GM12878 (cell line): ENCODE measurements around the gene SORL1.

Source experiments
- ATF3 ChIP-seq: IDR thresholded peaks from 2 replicates; pipeline ENCODE4 v1.6.1; 2011; ENCODE audit warnings: low read depth, mild to moderate bottlenecking, low read length, moderate library complexity, borderline replicate concordance; ENCODE audit errors: extremely low read depth
- CTCF ChIP-seq, 3 experiments: IDR thresholded peaks in 2 of 3; conservative IDR thresholded peaks in 1 of 3; 2 replicates each; pipeline ENCODE4 v1.5.1; 2011; ENCODE audit warnings: low read depth in 3 of 3, low read length in 3 of 3, mild to moderate bottlenecking in 3 of 3, control low read depth in 2 of 3, moderate library complexity in 2 of 3, inconsistent platforms in 1 of 3, mixed read lengths in 1 of 3; ENCODE audit not compliant: control insufficient read depth in 2 of 3, insufficient read depth in 1 of 3; ENCODE audit errors: extremely low read depth in 1 of 3
- GABPA ChIP-seq: IDR thresholded peaks from 2 replicates; pipeline ENCODE4 v1.6.1; 2014; ENCODE audit warnings: antibody characterized with exemption, low read depth, mild to moderate bottlenecking, inconsistent platforms
- NFIC ChIP-seq: IDR thresholded peaks from 2 replicates; pipeline ENCODE4 v1.6.1; 2012; ENCODE audit warnings: low read depth, mild to moderate bottlenecking, inconsistent platforms, low read length, moderate library complexity
- ZSCAN29 ChIP-seq: fragments of 450-650 bp; IDR thresholded peaks from 2 replicates; pipeline ENCODE4 v1.6.1; 2017; ENCODE audit warnings: mild to moderate bottlenecking, moderate library complexity
- TF ChIP-seq, protein P1 (sequence below): fragments of 450-650 bp; IDR thresholded peaks from 2 replicates; pipeline ENCODE4 v1.6.1; 2018; ENCODE audit warnings: mild to moderate bottlenecking, low read depth, moderate library complexity; ENCODE audit not compliant: partially characterized antibody

- TF ChIP-seq ZSCAN29 (no peak), CTCF (IDR thresholded peaks at IDR 0.05 in 2 of 3, conservative IDR thresholded peaks at IDR 0.05 in 1 of 3; ENCODE audit: control insufficient read depth in 2 of 3, extremely low read depth in 1 of 3, insufficient read depth in 1 of 3, low read depth in 3 of 3, low read length in 3 of 3) (no peak), ATF3 (no peak), NFIC (no peak), GABPA (no peak)
- TF ChIP-seq, protein P1, sequence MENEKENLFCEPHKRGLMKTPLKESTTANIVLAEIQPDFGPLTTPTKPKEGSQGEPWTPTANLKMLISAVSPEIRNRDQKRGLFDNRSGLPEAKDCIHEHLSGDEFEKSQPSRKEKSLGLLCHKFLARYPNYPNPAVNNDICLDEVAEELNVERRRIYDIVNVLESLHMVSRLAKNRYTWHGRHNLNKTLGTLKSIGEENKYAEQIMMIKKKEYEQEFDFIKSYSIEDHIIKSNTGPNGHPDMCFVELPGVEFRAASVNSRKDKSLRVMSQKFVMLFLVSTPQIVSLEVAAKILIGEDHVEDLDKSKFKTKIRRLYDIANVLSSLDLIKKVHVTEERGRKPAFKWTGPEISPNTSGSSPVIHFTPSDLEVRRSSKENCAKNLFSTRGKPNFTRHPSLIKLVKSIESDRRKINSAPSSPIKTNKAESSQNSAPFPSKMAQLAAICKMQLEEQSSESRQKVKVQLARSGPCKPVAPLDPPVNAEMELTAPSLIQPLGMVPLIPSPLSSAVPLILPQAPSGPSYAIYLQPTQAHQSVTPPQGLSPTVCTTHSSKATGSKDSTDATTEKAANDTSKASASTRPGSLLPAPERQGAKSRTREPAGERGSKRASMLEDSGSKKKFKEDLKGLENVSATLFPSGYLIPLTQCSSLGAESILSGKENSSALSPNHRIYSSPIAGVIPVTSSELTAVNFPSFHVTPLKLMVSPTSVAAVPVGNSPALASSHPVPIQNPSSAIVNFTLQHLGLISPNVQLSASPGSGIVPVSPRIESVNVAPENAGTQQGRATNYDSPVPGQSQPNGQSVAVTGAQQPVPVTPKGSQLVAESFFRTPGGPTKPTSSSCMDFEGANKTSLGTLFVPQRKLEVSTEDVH = no peak
Measured at GRCh38 chr11:121543836-121544380, 91.8 kb downstream of the SORL1 start.
